Hematopoietic multipotent progenitor cell treated with erythropoietin and hydrocortisone succinate and interleukin-3 and kit ligand, for 6 days (in vitro differentiated cells): ENCODE results near the gene L2HGDH.
"Not testable (repeated sequence)": the region's sequence is repeated elsewhere in the genome, so short reads cannot be mapped to it uniquely, and the experiment has no call there.

ENCODE experiments used
- DNase-seq: peaks from one replicate; pipeline ENCODE4 v3.0.0-alpha.2; 2015

L2HGDH gene

GRCh38 chr14:50338587-50338986, 26.6 kb upstream of the L2HGDH start:
- no peak for DNase-seq

GRCh38 chr14:50335989-50336824, 24.2 kb upstream of the L2HGDH start:
- peak; percentile 64 for DNase-seq

DNA sequence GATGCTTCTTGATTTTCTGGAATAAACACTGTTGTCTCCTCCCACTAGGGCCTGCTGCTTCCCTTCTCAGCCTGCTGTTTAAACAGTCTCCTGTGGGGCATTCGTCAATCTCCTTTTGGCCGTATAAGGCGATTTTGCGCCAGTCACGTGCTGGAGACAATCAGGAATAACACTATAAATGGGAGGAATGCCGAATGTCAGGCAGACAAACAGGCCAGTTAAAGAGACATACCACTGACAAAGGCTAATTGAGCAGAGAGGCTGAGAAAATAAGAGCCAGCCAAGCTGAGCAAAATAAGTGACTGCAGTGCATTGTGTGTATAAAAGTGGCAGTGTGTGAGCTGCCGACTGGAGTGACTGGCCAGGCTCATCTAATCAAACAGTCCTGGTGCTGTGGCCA, 23.4 kb upstream of the L2HGDH start:
- DNase-seq: no peak

DNA sequence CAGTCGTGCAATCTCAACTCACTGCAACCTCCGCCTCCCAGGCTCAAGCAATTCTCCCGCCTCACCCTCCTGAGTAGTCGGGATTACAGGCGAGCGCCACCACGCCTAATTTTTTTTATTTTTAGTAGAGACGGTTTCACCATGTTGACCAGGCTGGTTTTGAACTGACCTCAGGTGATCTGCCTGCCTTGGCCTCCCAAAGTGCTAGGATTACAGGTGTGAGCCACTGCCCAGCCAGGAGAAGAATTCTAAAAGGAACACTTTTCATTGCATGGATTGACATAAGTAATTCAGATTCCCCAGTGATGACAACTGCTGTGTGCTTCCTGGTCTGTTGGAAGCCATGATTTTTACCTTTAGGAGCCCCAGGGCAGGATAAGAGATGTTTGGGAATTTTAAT, 22.2 kb upstream of the L2HGDH start:
- DNase-seq: no peak

GRCh38 chr14:50333014-50333509, 21.0 kb upstream of the L2HGDH start:
- DNase-seq: no peak

- DNase-seq: no peak
Measured at GRCh38 chr14:50331596-50331995, 19.6 kb upstream of the L2HGDH start.

DNA sequence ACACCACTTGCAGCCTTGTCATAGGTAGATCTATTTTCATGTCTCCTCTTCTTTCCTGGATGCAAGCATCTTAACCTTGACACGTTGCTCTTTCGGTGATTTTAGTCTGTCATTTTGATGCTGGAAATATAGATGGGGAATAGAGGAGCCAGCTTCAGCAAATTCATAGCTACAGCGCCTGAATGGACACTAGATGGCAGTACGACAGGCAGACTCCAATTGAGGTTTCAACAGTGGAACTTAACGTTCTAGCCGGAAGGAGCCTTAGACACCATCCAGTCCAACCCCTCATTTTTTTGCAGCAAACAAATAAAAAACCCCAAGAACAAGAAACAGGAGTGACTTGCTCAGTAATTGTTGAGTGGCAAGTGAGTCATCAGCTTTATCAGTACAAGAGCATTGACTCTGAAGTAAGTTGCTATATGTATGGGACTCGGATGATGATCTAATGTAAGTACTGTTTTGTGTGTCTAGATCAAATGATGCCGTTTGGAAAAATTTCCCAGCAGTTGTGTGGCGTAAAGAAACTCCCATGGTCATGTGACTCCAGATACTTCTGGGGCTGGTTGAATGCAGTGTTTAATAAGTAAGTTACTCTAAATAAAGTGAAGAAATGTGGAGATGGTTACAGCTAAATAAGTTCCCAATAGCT, 9.1 kb upstream of the L2HGDH start:
- peak; percentile 97 for DNase-seq

GRCh38 chr14:50320283-50320682, 8.3 kb upstream of the L2HGDH start:
- DNase-seq: no peak

DNA sequence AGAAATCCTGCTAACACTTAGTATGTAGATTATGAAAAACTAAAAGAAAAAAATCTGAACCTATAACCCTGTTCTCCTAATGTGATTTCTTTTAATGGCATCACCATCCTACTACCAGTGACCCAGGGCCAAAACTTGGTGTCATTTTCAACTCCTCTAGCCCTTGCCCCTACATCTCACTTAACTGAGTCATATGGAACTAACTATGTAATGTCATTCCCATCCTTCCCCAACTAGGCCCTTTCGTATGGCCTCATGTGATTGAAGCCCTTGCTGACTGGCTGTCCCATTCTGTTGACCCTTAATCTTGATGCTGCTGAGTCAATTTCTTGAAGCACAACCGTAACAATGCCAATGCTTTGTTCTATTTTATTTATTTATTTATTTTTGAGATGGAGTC, 7.7 kb upstream of the L2HGDH start:
- no peak for DNase-seq

DNA sequence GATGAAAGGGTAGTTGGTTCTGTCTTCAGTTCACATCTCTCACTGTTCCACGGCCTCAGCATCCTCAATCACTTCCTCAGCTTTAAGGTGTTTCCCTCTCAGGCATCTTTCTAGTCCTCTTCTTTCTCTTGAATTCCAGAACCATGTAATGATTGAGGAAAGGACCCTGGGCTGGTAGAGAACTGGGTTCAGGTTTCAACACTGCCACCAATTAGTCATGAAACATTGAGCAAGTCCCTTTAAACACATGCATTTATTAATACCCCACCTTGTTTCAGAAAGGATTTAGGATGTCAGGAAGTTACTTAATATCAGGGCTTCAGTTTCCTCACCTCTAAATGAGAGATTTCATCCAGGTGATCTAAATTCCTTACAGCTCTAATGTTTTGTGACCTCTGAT, 7.3 kb upstream of the L2HGDH start:
- no peak for DNase-seq

- DNase-seq: peak; percentile 77
Measured at GRCh38 chr14:50318031-50318626, 6.1 kb upstream of the L2HGDH start.

- DNase-seq: not testable (repeated sequence)
Measured at GRCh38 chr14:50314098-50314497, 2.1 kb upstream of the L2HGDH start.

- peak; percentile 74 for DNase-seq
Measured at GRCh38 chr14:50312734-50313054, 665 bp upstream of the L2HGDH start.

DNA sequence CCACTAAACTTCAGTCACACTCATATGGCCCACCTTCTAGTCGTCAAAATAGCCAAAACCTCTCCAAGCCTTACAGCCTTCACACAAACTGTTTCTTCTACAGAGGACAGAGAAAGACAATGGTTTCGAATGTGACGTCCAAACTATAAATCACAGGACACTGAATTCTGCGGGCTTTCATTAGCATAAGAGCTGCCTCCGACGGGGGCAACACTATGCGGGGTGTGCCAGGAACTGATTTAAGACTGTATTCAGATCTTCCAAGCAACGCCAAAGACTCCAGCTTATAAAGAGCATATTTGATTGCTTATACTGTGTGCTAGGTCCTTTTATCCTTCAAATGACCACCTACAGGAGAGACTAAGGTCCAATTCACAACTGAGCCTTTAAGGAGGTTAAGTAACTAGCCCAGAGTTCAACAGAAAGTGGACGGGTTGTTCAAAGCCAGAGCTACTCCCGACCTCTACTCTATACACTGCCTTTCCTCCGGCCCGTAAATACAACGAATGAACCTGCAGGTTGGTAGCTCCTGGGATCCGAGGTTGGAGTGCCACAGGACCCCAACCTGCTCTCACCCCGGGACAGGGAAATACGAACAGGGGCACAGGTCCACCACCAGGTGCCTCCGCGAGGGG, 575 bp downstream of the L2HGDH start:
- peak; percentile 68 for DNase-seq

- no peak for DNase-seq
Measured at GRCh38 chr14:50310445-50310844, 1.6 kb downstream of the L2HGDH start.

DNA sequence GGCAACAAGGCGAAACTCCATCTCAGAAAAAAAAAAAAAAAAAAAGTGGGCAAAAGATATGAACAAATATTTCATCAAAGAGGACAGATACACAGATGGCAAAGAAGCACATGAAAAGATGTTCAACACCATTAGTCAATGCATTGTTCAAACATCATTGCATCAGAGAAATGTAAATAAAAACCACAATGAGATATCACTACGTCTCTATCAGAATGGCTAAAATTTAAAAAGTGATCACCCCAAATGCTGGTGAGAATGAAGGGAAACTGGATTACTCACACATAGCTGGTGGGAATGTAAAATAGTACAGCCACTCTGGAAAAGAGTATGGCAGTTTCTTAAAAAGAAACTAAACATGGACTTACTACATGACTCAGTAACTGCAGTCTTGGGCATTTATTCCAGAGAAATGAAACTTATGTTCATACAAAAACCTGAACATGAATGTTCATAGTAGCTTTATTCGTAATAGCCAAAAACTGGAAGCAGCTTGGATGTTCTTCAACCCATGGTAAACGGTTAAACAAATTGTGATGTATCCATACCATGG, 3.6 kb downstream of the L2HGDH start:
- DNase-seq: peak; percentile 38

DNA sequence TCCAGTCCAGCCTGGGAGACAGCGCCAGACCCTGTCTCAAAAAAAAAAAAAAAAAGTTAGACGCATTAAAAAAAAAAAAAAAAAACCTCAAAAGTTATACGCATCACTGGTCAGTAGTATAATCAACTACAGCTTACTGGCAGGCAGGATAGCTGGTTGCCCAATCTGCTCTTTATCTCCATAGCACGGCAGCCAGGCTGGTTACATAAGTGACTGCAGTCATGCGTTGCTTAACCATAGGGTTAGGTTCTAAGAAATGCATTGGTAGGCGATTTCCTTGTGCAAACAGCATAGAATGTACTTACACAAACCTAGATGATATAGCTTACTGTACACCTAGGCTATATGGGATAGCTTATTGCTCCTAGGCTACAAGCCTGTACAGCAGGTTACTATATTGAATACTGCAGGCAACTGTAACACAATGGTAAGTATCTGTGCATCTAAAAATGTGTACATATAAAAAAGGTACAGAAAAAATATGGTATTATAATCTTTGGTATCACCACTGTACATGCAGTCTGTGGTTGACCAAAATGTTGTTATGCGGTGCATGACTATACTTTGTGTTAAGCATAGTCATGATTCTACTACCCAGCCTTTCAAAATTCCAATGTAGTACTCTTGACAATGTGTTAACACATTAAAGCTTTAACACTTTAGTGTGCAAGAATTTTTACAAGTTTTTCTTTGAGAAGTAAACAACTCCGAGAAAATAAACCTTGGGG, 8.1 kb downstream of the L2HGDH start:
- peak; percentile 98 for DNase-seq

- no peak for DNase-seq
Measured at GRCh38 chr14:50301914-50302313, 10.1 kb downstream of the L2HGDH start.

GRCh38 chr14:50299585-50299984, 12.4 kb downstream of the L2HGDH start:
- no peak for DNase-seq

- DNase-seq: no peak
Measured at GRCh38 chr14:50290306-50290705, 21.7 kb downstream of the L2HGDH start.

DNA sequence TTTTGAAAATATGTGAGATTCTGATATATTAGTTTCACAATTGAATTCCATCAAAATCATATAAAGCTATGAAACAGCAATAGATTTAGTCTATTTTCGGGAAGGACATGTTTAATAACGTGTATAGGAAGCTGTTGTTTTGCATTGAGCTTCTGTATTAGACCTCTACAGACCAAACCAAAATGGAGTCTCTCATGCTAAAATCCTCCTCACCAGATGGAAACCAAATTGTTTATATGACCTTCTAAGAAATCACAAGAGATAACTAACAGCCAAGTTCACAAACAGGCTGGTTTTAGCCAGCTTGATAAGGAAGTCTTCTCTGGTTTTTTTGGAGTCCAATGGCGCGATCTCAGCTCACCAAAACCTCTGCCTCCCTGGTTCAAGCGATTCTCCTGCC, 23.9 kb downstream of the L2HGDH start:
- DNase-seq: no peak

DNA sequence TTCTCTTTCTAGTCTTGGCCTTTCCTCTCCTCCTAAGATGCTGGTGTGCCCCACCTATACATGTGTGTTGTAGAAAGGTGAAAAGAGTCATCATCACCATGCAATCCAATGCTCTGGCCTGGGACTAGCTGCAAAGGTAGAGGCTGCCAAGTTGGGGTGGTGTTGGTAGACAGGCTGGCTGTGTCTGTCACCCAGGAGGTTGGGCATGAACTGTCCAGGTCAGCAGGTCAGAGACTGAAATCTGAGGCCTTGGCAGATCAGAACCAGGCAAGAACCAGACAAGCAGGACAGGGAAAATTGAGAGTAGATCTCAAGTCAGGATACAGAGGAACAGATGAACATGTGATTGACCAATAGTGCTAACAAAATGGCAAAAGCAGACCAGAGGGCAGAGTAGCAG, 26.2 kb downstream of the L2HGDH start:
- DNase-seq: no peak

DNA sequence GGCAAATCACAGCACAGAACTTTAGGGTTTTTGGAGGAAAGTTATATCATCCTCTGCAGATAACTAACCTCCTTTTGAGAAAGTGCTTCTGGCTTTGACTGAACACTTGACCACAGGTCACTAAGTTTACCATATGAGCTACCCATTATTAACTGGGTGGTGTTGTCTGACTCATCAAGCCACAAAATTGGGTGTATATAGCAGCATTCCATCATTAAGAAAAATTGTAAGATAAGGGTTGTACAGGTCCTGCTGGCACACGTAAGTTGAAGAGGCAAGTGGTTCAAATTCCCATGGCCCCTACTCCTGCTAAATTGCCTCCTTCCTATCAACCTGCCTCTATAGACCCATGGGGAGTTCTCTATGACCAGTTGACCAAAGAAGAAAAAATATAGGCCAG, 39.5 kb downstream of the L2HGDH start:
- DNase-seq: peak; percentile 16
